Pancreas (tissue), 10 donors: ENCODE measurements around the gene PWWP2B. TPM values are rescaled to one million over a fixed set of nuclear protein-coding genes. Genes with fewer than 3 reads are reported as not detected.

Experiments used
- ATAC-seq, 4 donors: fragments of 200-7000 bp; cut with Tn5 transposase; one replicate each; pipeline versions ENCODE4 v1.8.0 to v1.9.1; 2020; ENCODE audit warnings: mild to moderate bottlenecking in 4 of 4, moderate library complexity in 4 of 4
- DNase-seq, 6 donors: peaks; one replicate each; pipeline ENCODE4 v3.0.0-alpha.2; 2020
- FAIRE-seq: peaks from 2 replicates; lab custom pipeline; 2012; peaks lifted over from hg19 to GRCh38; lab: Jason Lieb, UNC
- H3K27ac ChIP-seq, 4 donors: fragments of 200-600 bp; sonication (generic); 1 replicate in 3 of 4; 2 replicates in 1 of 4; pipeline versions ENCODE4 v1.5.0 to v1.8.0; 2020
- H3K27me3 ChIP-seq, 4 donors: fragments of 200-600 bp; one replicate each; pipeline ENCODE4 v1.8.0; 2021
- H3K36me3 ChIP-seq, 3 donors: fragments of 200-600 bp; sonication (generic) in 1 of 3; one replicate each; pipeline versions ENCODE4 v1.5.0 to v1.8.0; 2020 to 2021
- H3K4me1 ChIP-seq, 3 donors: fragments of 200-600 bp; one replicate each; pipeline ENCODE4 v1.8.0; 2021
- H3K4me3 ChIP-seq, 4 donors: fragments of 200-600 bp; sonication (generic) in 2 of 4; one replicate each; pipeline versions ENCODE4 v1.5.0 to v1.8.0; 2020 to 2021
- H3K9me3 ChIP-seq, 4 donors: fragments of 200-600 bp; one replicate each; pipeline ENCODE4 v1.8.0; 2021
- WGBS, 2 donors: extraction: QIAGEN DNeasy Blood & Tissue Kit; methylation state at CpG; one replicate each; pipeline ENCODE4 v1.1.7; 2013; 5-methylcytosine and 5-hydroxymethylcytosine counted together
- intact Hi-C, 3 donors: fragments of 100-400 bp; cut with DNase I; formaldehyde crosslinking; loops; one replicate each; pipeline versions ENCODE4 v1.11.1 to v1.14.2; 2022
- polyA plus RNA-seq, 2 donors: library from polyadenylated mRNA; stranded (reverse); fragments of 200-250 nt; gene quantifications; one replicate each; pipeline ENCODE4 v1.2.3, GENCODE V29; 2013
- total RNA-seq, 6 donors: library from RNA; stranded (reverse); fragmentation: NEBNext Ultra II Directional in 4 of 6; extraction: Animal tissue kit (Norgen Biotek cat#: 25700) in 4 of 6; gene quantifications; one replicate each; pipeline versions ENCODE4 v1.2.1 to v1.2.4, GENCODE V29; 2021 to 2023
- TF ChIP-seq, protein P1 (sequence below), 4 donors: fragments of 200-600 bp; sonication (generic) in 3 of 4; IDR thresholded peaks; one replicate each; pipeline versions ENCODE4 v1.5.0 to v1.8.0; 2021; ENCODE audit warnings: antibody characterized with exemption in 4 of 4
- donor health status: healthy with polysubstance abuse.
- donor health status: DM: no; HTN: no; CAD: no; lungs with moderate emphysema.
- donor health status: DM: no; HTN: no; CAD: no.
- donor health status: control.
- donor health status: control.
- donor health status: Bipolar disorder and iron deficiency.
- donor health status: DM: yes; HTN: yes; CAD: no.
- donor health status: DM: no; HTN: no; CAD: no.
- donor health status: DM: no; HTN: no; CAD: no.
- donor health status: DM: yes; HTN: yes; CAD: no.

The PWWP2B gene
- total and polyA plus RNA-seq, 8 donors, result 17.8 to 44.1 (median 25.2) TPM

- no peaks in the 10 kb centered on the region for H3K36me3 ChIP-seq
- H3K27ac ChIP-seq, result no peak overlapping the region
- ATAC-seq (no peak), FAIRE-seq (no peak), DNase-seq (peak in 1 of 6 donors; percentile 53)
- TF ChIP-seq, protein P1, sequence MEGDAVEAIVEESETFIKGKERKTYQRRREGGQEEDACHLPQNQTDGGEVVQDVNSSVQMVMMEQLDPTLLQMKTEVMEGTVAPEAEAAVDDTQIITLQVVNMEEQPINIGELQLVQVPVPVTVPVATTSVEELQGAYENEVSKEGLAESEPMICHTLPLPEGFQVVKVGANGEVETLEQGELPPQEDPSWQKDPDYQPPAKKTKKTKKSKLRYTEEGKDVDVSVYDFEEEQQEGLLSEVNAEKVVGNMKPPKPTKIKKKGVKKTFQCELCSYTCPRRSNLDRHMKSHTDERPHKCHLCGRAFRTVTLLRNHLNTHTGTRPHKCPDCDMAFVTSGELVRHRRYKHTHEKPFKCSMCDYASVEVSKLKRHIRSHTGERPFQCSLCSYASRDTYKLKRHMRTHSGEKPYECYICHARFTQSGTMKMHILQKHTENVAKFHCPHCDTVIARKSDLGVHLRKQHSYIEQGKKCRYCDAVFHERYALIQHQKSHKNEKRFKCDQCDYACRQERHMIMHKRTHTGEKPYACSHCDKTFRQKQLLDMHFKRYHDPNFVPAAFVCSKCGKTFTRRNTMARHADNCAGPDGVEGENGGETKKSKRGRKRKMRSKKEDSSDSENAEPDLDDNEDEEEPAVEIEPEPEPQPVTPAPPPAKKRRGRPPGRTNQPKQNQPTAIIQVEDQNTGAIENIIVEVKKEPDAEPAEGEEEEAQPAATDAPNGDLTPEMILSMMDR (IDR thresholded peaks at IDR 0.05), result no peak
- no peak overlapping the region for H3K4me3 ChIP-seq
- H3K27me3 ChIP-seq, result no peaks in the 10 kb centered on the region
- WGBS, 2 donors, result 94 to 98% methylated on average over 5 of the region's 5 CpGs
- intact Hi-C loops, result no loop called here
- H3K4me1 ChIP-seq, result peaks cover 7 to 16% (median 12%) of the 10 kb centered on the region in 3 donors
- no peaks in the 10 kb centered on the region for H3K9me3 ChIP-seq
Observed at GRCh38 chr10:132460691-132461090, 63.7 kb downstream of the PWWP2B start.

- no peak for FAIRE-seq
- Histone ChIP-seq H3K36me3 (no peaks in the 10 kb centered on the region), H3K27ac (no peak overlapping the region), H3K27me3 (no peaks in the 10 kb centered on the region), H3K4me1 (peaks cover 7 to 16% (median 12%) of the 10 kb centered on the region in 3 donors), H3K9me3 (no peaks in the 10 kb centered on the region), H3K4me3 (no peak overlapping the region)
- no peak for ATAC-seq
- DNase-seq, result peak in 2 of 6 donors; percentile 11 to 41
- WGBS, 2 donors, result 87 to 89% methylated on average over 13 to 14 of the region's 14 CpGs
- intact Hi-C loops, result no loop called here
- TF ChIP-seq, protein P1 (IDR thresholded peaks at IDR 0.05), result no peak
Observed at GRCh38 chr10:132461103-132461682, 64.2 kb downstream of the PWWP2B start.

- no peaks in the 10 kb centered on the region for H3K9me3 ChIP-seq
- no peak overlapping the region for H3K27ac ChIP-seq
- H3K4me3 ChIP-seq, result no peak overlapping the region
- FAIRE-seq (no peak), ATAC-seq (no peak), DNase-seq (peak in 4 of 6 donors; percentile 16 to 77 (median 50))
- peaks cover 7 to 16% (median 12%) of the 10 kb centered on the region in 3 donors for H3K4me1 ChIP-seq
- H3K27me3 ChIP-seq, result no peaks in the 10 kb centered on the region
- 84 to 86% methylated on average over 19 of the region's 19 CpGs for whole genome bisulfite sequencing, 2 donors
- TF ChIP-seq, protein P1 (IDR thresholded peaks at IDR 0.05), result no peak
- H3K36me3 ChIP-seq, result no peaks in the 10 kb centered on the region
- intact Hi-C loops, result no loop called here
Observed at GRCh38 chr10:132461683-132462231, 64.8 kb downstream of the PWWP2B start.

DNA sequence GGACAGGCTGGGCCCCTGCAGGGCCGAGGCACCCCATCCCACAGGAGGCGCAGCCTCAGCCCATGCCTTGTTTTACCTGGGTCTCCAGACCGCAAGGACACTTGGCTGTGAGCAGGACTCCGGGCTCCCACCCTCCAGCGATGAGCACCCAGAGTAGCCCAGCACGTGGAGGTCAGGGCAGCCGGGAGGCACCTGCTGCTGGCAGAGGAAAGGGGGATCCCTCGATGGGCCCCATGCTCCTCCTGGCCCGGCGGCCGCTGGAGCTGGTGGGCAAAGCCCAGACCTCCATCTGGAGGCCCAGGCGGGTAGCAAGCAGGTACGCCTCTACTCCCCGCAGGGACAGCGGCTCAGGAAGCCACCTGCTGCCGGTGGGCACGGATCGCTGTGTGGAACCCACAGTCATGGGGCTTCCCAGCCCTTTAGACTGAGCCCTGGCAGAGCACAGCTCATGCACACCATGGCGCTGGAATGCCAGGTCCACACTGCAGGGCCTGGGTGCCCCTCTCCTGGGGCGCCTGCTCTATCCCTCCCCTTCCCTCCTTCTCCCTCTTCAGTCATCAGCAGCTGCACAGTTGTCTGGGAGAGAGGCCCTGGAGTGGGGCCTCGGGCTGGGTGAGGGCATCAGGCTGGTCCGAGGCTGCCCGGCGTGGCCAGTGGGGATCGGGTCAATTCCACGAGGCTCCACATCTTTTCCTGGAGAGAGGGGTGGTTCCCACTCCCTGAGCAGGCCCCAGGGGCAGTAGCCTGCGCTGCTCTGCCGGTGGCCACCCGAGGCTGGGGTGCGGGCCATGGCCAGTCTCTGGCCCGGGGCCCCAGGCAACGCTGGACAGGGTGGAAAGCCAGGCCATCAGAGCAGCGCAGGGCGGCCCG, 65.7 kb downstream of the PWWP2B start:
- H3K27me3 ChIP-seq, result no peaks in the 10 kb centered on the region
- H3K9me3 ChIP-seq, result no peaks in the 10 kb centered on the region
- H3K4me1 ChIP-seq, result peaks cover 12 to 16% (median 15%) of the 10 kb centered on the region in 3 donors
- no peak for FAIRE-seq
- intact Hi-C loops, result no loop called here
- H3K4me3 ChIP-seq, result no peak overlapping the region
- ATAC-seq, result no peak
- peak in 3 of 6 donors; percentile 27 to 67 (median 54) for DNase-seq
- no peaks in the 10 kb centered on the region for H3K36me3 ChIP-seq
- TF ChIP-seq, protein P1 (IDR thresholded peaks at IDR 0.05), result no peak
- WGBS, 2 donors, result 94% methylated on average over 27 to 35 of the region's 35 CpGs
- H3K27ac ChIP-seq, result no peak overlapping the region
